ENCODE data around the gene ACHE.

DNA sequence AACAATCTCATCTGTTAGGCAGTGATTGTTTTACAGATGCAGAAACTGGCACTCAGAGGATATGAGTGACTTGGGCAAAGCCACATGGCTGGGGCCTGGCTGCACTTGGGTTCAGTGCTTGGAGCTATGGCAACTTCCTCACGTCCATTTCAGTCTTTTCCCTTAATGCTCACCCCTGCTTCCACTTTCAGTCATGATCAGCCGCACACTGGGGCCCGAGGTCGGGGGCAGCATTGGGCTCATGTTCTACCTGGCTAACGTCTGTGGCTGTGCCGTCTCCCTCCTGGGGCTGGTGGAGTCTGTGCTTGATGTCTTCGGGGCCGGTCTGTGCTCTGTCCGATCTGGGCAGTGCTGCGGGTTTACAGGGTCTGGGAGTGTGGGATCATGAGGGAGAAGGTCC is 40.2 kb downstream of the ACHE start:
- TF ChIP-seq, protein P1, sequence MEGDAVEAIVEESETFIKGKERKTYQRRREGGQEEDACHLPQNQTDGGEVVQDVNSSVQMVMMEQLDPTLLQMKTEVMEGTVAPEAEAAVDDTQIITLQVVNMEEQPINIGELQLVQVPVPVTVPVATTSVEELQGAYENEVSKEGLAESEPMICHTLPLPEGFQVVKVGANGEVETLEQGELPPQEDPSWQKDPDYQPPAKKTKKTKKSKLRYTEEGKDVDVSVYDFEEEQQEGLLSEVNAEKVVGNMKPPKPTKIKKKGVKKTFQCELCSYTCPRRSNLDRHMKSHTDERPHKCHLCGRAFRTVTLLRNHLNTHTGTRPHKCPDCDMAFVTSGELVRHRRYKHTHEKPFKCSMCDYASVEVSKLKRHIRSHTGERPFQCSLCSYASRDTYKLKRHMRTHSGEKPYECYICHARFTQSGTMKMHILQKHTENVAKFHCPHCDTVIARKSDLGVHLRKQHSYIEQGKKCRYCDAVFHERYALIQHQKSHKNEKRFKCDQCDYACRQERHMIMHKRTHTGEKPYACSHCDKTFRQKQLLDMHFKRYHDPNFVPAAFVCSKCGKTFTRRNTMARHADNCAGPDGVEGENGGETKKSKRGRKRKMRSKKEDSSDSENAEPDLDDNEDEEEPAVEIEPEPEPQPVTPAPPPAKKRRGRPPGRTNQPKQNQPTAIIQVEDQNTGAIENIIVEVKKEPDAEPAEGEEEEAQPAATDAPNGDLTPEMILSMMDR (IDR thresholded peaks at IDR 0.05; ENCODE audit: low read depth, low read length, missing input control), result no peak
- no peak for TF ChIP-seq YY1 (IDR thresholded peaks at IDR 0.05)
- TF ChIP-seq GABPA (IDR thresholded peaks at IDR 0.05 in 1 of 2, conservative IDR thresholded peaks at IDR 0.05 in 1 of 2), result no peak
- no peak for TF ChIP-seq RAD21 (IDR thresholded peaks at IDR 0.05)
- TF ChIP-seq TAF1 (conservative IDR thresholded peaks at IDR 0.05), result no peak
- TF ChIP-seq FOXA1 (IDR thresholded peaks at IDR 0.05), result no peak
- TF ChIP-seq, protein P2, sequence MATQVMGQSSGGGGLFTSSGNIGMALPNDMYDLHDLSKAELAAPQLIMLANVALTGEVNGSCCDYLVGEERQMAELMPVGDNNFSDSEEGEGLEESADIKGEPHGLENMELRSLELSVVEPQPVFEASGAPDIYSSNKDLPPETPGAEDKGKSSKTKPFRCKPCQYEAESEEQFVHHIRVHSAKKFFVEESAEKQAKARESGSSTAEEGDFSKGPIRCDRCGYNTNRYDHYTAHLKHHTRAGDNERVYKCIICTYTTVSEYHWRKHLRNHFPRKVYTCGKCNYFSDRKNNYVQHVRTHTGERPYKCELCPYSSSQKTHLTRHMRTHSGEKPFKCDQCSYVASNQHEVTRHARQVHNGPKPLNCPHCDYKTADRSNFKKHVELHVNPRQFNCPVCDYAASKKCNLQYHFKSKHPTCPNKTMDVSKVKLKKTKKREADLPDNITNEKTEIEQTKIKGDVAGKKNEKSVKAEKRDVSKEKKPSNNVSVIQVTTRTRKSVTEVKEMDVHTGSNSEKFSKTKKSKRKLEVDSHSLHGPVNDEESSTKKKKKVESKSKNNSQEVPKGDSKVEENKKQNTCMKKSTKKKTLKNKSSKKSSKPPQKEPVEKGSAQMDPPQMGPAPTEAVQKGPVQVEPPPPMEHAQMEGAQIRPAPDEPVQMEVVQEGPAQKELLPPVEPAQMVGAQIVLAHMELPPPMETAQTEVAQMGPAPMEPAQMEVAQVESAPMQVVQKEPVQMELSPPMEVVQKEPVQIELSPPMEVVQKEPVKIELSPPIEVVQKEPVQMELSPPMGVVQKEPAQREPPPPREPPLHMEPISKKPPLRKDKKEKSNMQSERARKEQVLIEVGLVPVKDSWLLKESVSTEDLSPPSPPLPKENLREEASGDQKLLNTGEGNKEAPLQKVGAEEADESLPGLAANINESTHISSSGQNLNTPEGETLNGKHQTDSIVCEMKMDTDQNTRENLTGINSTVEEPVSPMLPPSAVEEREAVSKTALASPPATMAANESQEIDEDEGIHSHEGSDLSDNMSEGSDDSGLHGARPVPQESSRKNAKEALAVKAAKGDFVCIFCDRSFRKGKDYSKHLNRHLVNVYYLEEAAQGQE (IDR thresholded peaks at IDR 0.05), result no peak

Data from liver (tissue), 3 donors.